Measurements from ENCODE around the gene ZDHHC14.
"Not testable (repeated sequence)": the region's sequence is repeated elsewhere in the genome, so short reads cannot be mapped to it uniquely, and the experiment has no call there.

ZDHHC14 gene

DNA sequence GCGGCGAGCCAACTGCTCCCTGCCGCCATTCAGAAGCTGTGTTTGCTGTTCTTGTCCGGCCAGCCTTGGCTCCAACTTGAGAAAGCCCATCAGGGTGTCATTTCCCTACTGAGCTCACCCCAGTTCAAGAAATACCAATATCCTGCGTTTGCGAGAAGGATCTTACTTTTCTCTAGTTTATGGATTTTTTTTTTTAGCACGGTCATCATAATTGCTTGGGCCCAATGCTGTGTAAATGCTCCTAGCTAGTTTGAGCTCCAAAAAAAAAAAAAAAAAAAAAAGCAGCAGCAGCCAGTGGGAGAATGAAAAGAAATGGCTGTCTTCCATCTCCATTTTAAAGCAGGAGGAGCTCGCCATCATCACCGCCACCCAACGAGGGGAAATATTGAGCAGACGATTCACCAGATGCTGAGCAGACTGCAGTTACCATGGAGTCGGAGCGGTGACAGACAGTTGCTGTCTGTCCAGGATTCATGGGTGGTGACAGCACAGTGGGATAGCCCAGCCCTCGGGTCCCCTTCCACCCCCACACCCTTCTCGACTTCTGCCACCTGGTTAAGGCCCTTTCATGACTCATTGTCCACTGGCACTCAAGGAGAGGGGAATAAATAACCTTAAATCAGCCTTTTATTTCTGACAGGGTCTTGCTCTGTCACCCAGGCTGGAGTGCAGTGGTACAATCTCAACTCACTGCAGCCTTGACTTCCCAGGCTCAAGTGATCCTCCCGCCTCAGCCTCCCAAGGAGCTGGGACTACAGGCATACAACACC lies 309.6 kb downstream of the ZDHHC14 start:
- H3K4me3 ChIP-seq (ENCODE audit: low read depth, low read length): no peak overlapping the region
- ChIA-PET CTCF (interaction anchor here (1.0 kb wide), 1 partner anchor 376 kb away, joined by 3 read pairs; no protein-coding TSS in a partner anchor), POLR2A (no interaction called here)
- DNase-seq (ENCODE audit: low read depth, low spot score): no peak
- TF ChIP-seq, protein P1, sequence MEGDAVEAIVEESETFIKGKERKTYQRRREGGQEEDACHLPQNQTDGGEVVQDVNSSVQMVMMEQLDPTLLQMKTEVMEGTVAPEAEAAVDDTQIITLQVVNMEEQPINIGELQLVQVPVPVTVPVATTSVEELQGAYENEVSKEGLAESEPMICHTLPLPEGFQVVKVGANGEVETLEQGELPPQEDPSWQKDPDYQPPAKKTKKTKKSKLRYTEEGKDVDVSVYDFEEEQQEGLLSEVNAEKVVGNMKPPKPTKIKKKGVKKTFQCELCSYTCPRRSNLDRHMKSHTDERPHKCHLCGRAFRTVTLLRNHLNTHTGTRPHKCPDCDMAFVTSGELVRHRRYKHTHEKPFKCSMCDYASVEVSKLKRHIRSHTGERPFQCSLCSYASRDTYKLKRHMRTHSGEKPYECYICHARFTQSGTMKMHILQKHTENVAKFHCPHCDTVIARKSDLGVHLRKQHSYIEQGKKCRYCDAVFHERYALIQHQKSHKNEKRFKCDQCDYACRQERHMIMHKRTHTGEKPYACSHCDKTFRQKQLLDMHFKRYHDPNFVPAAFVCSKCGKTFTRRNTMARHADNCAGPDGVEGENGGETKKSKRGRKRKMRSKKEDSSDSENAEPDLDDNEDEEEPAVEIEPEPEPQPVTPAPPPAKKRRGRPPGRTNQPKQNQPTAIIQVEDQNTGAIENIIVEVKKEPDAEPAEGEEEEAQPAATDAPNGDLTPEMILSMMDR (IDR thresholded peaks at IDR 0.05; ENCODE audit: insufficient read depth, low read length, missing control alignments): no peak

DNA sequence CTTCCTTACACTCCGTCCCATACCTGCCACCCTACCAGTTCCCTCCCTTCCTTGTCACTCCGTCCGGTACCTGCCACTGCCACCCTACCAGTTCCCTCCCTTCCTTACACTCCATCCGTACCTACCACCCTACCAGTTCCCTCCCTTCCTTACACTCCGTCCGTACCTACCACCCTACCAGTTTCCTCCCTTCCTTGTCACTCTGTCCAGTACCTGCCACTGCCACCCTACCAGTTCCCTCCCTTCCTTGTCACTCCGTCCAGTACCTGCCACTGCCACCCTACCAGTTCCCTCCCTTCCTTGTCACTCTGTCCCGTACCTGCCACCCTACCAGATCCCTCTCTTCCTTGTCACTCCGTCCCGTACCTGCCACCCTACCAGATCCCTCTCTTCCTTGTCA lies 310.6 kb downstream of the ZDHHC14 start:
- DNase-seq (ENCODE audit: low read depth, low spot score); CTCF ChIA-PET; POLR2A ChIA-PET; H3K4me3 ChIP-seq (ENCODE audit: low read depth, low read length): not testable (repeated sequence)

DNA sequence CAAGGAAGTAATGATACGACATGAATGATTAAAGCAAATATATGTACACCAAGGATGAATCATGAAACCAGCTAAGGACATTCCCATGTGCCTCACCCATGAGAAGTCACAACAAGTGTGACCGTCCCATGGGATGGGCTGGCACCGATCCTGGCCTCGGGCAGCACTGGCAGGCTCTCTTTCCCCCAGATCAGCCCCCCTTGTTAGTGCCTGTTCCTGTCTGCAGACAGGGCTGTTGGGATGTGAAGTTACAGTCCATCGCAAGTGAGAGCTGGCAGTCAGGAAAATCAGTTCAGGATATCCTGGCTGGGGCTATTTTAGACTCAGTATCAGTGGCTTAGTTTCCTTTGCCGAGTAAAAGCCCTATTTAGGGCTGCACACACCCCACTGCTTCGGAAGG lies 312.9 kb downstream of the ZDHHC14 start:
- ChIA-PET CTCF (no interaction called here), POLR2A (no interaction called here)
- TF ChIP-seq, protein P1 (IDR thresholded peaks at IDR 0.05; ENCODE audit: insufficient read depth, low read length, missing control alignments): no peak
- no peak for DNase-seq (ENCODE audit: low read depth, low spot score)
- no peak overlapping the region for H3K4me3 ChIP-seq (ENCODE audit: low read depth, low read length)

DNA sequence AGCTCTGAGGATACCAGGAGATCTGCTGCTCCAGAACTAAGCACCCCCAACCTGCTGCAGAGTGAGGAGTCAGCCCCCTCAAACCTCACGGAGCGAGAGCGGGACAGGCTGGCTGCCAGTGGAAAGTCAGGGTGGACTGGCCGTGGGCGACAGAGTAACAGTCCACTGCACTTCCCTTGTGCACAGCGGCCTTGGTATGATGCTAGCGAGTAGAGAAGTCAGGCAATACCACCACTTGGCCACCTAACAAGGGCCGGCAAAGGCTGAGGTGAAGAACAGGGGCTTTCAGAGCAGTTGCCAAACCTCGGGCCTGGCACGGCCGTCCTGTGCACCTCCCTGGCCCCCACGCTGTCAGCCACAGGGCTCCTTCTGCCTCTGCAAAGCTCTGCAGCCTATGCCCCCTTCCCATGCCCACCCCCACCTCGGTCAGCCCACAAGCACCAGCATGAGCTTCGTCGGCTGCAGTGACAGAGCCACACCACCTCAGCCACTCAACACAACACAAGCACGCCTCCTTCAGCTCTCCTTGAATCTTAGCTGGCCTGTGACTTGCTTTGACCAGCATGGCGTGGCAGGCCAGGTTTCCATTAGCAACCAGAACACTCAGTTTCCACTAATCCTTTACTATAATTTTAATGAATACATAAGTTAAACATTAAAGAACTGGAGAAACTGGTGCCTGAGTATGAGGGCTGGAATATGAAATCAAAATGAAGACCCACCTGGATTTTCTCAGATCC lies 314.5 kb downstream of the ZDHHC14 start:
- CTCF ChIA-PET: no interaction called here
- H3K4me3 ChIP-seq (ENCODE audit: low read depth, low read length): no peak overlapping the region
- POLR2A ChIA-PET: no interaction called here
- TF ChIP-seq, protein P1 (IDR thresholded peaks at IDR 0.05; ENCODE audit: insufficient read depth, low read length, missing control alignments): no peak
- DNase-seq (ENCODE audit: low read depth, low spot score): no peak

DNA sequence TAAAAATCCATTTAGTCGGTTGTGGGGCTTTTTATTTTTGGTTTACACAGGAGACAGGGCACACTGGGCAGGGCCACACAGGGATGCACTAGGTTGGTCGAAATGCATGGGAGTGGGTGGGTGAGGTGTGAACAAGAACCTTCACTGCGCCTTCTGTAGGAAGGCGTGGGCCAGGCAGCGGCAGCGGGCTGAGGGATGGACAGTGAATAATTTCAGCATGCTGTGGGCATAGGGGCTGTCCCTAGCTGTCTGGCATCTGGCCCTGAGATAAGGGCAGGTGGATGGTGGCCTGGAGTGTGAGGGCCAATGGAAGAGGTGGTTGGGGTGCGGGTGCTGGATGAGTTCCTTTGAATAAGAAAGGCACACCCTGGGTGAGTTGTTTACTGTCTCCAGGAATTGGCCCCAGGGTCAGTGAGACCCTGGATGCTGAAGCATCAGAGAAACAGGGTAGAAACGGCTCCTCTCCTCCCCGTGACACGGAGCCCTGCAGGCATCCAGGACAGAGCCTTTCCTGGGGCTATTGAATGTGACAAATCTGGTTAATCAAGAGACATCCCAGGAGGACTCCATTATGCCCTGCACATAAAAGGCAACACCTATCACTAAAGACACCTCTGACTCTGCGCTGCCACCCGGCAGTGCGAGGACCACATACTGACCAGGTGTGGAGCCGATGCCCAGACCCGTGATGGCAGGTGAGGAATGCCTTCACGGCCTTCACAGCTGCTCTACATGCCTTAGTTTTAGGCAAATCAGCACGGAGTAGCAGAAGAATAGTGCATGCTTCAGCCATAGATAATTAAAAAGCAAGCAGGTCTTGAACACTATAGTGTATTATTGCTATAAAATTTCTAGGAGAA lies 319.0 kb downstream of the ZDHHC14 start:
- TF ChIP-seq, protein P1 (IDR thresholded peaks at IDR 0.05; ENCODE audit: insufficient read depth, low read length, missing control alignments): no peak
- POLR2A ChIA-PET: no interaction called here
- CTCF ChIA-PET: interaction anchor here (1.0 to 1.5 kb wide), 2 partner anchors 31 to 57 kb away, joined by 3 to 4 read pairs; no protein-coding TSS in a partner anchor
- no peak overlapping the region for H3K4me3 ChIP-seq (ENCODE audit: low read depth, low read length)
- DNase-seq (ENCODE audit: low read depth, low spot score): no peak

DNA sequence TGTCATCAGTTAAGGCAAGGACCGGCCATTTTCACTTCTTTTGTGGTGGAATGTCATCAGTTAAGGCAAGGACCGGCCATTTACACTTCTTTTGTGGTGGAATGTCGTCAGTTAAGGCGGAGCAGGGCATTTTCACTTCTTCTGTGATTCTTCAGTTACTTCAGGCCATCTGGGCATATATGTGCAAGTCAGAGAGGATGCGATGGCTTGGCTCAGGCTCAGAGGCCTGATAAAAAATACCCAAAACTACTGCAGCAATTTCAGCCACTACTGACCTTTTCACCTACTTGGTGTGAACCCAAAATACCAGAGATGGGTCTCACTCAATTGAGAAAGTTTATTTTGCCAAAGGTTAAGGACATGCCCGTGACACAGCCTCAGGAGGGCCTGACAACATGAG lies 325.4 kb downstream of the ZDHHC14 start:
- CTCF ChIA-PET; H3K4me3 ChIP-seq (ENCODE audit: low read depth, low read length); DNase-seq (ENCODE audit: low read depth, low spot score): not testable (repeated sequence)
- POLR2A ChIA-PET: interaction anchor here (0.6 kb wide), 1 partner anchor 13 kb away, joined by 3 read pairs; no protein-coding TSS in a partner anchor

DNA sequence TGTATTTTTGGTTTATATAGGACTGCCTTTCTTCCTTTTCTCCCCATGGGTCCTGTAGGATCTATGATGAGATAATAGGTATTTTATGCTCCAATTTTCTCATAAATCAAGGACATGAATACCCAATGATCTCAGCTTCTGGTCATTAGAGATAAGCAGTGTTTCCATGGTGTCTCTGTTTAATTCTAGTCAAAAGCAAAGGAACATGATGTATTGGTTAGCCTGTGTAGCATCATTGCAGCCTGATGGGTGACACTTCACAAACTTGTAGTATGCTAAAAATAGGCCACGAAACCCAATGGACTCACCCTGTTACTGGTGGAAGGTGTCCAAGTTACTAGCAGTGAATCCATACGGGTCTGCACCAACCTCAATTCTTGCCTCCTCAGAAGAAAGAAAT lies 325.9 kb downstream of the ZDHHC14 start:
- POLR2A ChIA-PET: interaction anchor here (0.6 kb wide), 1 partner anchor 13 kb away, joined by 3 read pairs; no protein-coding TSS in a partner anchor
- TF ChIP-seq, protein P1 (IDR thresholded peaks at IDR 0.05; ENCODE audit: insufficient read depth, low read length, missing control alignments): no peak
- H3K4me3 ChIP-seq (ENCODE audit: low read depth, low read length): no peak overlapping the region
- no peak for DNase-seq (ENCODE audit: low read depth, low spot score)
- CTCF ChIA-PET: no interaction called here

Measured in AG04449 (cell line).